ENCODE data around the gene MARF1.
"Not testable (repeated sequence)": the region's sequence is repeated elsewhere in the genome, so short reads cannot be mapped to it uniquely, and the experiment has no call there.

Gene MARF1, protein sequence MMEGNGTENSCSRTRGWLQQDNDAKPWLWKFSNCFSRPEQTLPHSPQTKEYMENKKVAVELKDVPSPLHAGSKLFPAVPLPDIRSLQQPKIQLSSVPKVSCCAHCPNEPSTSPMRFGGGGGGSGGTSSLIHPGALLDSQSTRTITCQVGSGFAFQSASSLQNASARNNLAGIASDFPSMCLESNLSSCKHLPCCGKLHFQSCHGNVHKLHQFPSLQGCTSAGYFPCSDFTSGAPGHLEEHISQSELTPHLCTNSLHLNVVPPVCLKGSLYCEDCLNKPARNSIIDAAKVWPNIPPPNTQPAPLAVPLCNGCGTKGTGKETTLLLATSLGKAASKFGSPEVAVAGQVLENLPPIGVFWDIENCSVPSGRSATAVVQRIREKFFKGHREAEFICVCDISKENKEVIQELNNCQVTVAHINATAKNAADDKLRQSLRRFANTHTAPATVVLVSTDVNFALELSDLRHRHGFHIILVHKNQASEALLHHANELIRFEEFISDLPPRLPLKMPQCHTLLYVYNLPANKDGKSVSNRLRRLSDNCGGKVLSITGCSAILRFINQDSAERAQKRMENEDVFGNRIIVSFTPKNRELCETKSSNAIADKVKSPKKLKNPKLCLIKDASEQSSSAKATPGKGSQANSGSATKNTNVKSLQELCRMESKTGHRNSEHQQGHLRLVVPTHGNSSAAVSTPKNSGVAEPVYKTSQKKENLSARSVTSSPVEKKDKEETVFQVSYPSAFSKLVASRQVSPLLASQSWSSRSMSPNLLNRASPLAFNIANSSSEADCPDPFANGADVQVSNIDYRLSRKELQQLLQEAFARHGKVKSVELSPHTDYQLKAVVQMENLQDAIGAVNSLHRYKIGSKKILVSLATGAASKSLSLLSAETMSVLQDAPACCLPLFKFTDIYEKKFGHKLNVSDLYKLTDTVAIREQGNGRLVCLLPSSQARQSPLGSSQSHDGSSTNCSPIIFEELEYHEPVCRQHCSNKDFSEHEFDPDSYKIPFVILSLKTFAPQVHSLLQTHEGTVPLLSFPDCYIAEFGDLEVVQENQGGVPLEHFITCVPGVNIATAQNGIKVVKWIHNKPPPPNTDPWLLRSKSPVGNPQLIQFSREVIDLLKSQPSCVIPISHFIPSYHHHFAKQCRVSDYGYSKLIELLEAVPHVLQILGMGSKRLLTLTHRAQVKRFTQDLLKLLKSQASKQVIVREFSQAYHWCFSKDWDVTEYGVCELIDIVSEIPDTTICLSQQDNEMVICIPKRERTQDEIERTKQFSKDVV (N-terminal part only)

DNA sequence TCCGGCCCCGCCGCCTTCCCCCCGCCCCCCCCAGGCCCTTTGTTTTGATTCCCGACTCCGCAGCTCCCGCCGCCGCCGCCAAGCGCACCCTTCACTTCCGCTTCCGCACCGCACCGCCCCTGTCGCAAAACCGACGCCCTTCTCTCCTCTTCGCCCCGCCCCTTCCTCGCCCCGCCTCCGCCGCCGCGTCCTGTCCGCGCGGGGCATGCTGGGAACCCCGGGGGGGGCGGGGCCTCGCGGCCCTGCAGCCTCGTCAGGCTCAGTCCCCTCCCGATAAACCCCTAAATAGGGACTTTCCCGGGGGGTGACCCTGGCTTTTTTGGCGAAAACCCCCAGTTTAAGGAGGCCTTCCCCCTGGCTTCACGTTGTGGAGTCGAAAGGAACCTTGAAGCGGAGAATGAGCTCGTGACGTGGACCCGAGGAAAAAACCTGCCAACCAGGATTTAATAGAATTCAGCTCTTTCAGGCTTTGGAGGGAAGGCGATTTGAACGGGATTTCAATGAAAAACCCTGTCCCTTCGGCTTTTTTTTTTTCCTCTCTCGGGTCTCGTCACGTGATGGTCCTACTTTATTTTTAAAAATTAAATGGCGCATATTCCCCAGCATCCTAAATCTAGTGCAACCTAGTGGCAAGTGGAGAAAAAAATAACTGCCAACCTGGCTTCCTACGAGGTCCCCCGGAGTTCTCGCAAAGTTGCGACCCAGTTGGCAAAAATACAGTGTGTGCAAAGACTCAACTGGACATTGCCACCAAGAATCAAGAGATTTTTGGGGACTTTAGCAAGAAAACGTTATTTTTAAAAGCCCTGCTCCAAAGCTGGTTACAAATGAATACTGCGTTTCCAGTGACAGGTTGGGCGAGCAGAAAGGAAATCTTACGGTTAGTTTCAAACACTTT, at the start of gene MARF1:
MARF1 (minus strand) TSS at position 107 of the 898 bp plus-strand sequence. CDS start 3,921 bp downstream, outside the sequence.
- DNase-seq = peak; percentile 63

DNA sequence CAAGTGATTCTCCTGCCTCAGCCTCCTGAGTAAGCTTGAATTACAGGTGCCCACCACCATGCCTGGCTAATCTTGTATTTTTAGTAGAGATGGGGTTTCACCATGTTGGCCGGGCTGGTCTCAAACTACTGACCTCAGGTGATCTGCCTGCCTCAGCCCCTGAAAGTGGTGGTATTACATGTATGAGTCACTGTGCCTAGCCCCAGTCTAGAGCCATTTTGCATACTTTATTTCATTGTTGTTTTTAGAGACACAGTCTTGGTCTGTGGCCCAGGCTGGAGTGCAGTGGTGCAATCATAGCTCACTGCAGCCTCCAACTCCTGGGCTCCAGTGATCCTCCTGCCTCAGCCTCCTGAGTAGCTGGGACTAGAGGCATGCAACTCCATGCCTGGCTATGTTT, 49.6 kb upstream of the MARF1 start:
- DNase-seq = not testable (repeated sequence)

DNA sequence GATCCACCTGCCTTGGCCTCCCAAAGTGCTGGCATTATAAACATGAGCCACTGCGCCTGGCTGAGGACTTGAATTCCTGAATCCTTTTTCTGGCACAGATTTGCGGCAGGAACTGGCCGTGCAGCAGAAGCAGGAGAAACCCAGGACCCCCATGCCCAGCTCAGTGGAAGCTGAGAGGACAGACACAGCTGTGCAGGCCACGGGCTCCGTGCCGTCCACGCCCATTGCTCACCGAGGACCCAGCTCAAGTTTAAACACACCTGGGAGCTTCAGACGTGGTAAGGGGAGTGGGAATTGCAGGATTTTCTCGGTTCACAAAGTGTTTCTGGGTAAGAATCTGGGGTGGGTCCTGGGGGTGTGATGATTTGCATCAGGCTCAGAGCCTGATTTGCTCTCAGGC, 48.1 kb upstream of the MARF1 start:
- no peak for DNase-seq

DNA sequence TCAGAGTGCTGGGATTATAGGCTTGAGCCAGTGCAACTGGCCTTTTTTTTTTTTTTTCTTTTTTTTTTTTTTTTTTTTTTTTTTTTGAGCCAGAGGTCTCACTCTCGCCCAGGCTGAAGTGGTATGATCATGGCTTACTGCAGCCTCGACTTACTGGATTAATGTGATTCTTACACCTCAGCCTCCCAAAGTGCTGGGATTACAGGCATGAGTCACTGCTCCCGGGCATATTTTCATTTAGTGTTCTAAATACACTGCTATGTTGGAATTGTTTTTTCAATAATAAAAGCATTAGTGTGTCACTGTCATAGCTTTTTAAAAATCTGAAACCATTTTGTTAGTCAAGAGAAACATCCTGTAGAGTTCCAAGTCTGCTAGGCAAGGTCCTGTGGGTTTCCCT, 47.3 kb upstream of the MARF1 start:
- no peak for DNase-seq

DNA sequence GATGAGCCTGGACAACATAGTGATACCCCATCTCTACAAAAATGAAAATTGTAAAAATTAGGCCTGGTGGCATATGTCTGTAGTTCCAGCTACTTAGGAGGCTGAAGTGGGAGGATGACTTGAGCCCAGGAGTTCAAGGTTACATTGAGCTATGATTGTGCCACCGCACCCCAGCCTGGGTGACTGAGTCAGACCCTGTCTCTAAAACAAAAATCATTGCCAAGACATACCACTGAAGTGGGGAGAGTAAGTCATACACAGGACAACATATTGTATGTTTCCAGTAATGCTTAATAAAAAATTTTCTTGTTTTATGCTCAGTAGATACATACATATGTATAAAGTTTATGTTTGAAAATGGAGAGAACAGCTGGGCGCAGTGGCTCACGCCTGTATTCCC, 46.3 kb upstream of the MARF1 start:
- DNase-seq = no peak

DNA sequence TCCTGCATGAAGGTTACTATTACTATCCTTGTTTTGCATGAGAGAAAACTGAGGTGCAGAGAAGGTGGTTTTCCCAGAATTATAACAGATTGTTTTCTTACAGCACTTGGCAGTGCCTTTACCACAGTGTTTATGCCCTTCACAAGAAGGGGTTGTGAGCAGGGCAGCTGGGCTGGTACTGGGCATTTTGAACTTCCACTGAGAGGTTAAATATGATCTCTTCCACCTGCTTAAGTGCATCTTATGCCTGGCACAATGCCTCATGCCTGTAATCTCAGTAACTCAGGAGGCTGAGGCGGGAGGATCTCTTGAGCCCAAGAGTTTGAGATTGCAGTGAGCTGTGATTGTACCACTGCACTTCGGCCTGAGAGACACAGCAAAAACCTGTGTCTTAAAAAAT, 43.3 kb upstream of the MARF1 start:
- DNase-seq = no peak

DNA sequence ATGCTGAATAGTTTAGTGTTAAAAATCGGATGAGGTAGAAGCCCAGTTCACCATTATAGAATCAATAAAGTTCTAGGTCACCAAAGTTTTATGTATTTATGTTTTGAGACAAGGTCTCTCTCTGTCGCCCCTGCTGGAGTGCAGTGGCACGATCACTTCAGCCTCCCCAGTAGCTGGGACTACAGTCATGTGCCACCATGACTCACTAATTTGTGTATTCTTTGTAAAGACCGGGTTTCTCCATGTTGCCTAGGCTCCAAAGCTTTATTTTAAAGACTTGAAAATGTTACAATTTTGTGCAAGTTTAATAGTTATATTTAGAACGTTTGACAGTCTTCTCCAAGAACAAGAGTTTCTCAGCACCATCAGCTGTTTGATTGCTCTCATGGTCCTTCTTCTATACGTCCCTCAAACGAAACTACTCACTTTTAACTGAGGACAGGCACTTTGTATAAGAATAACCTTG, 39.2 kb upstream of the MARF1 start:
- no peak for DNase-seq

DNA sequence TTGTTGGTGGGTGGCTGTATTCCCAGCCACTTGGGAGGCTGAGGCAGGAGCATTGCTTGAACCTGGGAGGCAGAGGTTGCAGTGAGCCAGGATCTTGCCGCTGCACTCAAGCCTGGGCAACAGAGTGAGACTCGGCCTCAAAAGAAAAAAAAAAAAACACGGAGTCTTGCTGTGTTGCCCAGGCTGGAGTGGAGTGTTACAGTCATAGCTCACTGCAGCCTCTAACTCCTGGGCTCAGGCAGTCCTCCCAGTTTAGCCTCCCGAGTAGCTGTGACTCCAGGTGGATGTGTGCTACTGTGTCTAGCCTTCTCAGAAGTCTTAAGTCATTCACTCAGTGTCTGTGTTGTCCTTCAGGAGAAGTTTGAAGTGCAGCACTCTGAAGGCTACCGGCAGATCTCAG, 34.5 kb upstream of the MARF1 start:
- no peak for DNase-seq

DNA sequence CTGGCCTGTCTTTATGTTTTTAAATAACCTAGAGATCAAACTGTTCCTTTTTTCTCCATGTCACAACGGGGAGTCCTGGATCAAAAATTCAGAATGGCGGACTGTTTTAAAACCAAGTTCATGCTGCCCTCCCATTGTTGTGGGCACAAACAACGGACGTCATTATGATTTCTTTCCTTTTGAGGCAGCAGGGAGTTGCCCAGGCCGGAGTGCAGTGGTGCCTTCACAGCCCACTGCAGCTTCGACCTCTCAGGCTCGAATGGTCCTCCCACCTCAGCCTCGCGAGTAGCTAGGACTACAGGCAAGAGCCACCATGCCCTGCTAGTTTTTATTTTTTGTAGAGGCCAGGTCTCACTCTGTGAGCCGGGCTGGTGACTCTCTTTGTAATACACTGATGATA, 33.6 kb upstream of the MARF1 start:
- DNase-seq = no peak

DNA sequence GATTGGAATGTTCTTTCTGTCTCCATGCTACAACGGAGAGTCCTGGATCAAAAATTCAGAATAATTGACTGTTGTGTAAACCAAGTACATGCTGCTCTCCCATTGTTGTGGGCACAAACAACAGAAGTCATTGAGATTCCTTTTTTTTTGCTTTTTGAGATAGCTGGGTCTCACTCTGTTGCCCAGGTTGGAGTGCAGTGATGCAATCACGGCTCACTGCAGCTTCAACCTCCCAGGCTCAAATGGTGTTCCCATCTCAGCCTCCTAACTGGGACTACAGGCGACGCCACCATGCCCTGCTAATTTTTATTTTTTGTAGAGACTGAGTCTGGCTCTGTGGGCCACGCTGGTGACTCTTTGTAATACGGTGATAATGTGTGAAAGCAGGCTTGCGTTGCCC, 31.6 kb upstream of the MARF1 start:
- no peak for DNase-seq

DNA sequence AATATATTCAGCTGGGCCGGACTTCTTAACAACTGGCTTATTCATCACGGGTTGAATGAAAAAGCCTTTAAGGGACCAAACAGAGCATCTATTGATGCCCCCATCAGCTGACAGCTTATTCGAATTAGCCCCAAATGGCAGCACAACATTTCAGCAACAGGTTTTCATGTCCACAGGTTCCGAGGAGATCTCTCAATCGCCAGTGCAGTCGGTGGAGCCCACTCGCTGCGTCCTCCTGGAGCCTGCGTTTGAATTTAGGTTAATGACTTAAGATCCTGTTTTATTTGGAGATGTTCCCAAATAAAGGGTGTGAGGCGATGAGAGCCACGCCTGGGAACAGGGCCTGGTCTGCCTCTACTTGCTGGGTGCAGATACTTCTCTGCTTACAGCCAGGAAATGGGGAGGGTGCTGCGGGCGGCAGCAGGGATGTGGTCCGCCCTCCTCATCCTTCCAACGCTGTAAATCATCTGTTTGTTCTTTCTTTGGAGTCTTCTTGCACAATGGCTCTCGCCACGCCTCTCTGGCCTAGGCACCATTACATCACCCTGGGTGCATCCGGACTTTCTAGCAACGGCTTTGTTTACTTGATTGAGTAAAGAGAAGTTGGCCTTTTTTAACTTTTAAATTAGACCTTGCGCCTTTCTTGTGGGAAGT, 29.7 kb upstream of the MARF1 start:
- peak; percentile 85 for DNase-seq

DNA sequence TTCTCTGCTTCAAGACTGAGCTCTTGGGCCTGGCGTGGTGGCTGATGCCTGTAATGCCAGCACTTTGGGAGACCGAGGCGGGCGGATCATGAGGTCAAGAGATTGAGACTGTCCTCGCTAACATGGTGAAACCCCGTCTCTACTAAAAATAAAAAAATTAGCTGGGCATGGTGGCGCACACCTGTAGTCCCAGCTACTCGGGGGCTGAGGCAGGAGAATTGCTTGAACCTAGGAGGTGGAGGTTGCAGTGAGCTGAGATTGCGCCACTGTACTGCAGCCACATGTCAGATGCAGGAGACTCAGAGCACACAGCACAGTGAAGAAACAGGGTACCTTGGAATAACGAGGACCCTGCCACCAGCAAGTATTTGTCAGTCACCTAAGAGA, 29.2 kb upstream of the MARF1 start:
- not testable (repeated sequence) for DNase-seq

DNA sequence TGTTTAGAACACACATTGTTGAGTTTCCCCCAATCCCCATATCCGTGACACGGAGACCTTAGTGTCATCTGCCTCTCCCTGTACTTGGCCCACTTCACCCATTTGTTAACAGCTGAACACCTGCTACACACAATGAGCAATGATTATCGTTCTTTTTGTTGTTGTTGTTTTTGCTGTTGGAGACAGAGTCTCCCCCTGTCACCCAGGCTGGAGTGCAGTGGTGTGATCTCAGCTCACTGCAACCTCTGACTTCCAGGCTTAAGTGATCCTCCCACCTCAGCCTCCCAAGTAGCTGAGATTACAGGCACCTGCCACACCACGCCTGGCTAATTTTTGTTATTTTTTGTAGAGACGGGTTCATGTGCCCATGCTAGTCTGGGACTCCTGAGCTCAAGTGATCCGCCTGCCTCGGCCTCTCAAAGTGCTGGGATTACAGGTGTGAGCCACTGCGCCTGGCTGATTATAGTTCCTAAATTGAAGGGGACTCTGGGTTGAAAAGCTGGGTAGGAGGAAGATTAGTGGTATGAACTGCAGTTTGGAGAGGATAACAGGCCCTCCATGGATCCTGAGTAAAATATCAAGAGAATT, 28.7 kb upstream of the MARF1 start:
- DNase-seq = no peak

DNA sequence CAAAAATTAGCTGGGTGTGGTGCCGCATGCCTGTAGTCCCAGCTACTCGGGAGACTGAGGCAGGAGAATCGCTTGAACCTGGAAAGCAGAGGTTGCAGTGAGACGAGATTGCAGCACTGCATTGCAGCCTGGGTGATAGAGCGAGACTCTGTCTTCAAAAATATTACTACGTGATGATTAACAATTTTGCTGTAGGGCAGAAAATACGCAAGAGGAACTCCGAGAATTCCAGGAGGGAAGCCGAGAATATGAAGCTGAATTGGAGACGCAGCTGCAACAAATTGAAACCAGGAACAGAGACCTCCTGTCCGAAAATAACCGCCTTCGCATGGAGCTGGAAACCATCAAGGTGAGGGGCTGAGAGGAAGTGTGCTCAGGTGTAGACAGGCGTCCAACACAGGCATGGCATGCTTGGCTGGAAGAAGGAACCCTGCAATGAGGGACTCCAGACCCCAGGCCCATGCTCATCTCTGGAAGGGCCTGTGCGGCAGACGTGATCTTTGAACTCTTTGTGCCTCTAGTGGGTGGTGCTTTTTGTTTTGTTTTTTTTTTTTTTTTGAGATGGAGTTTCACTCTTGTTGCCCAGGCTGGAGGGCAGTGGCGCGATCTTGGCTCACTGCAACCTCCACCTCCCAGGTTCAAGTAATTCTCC, 24.3 kb upstream of the MARF1 start:
- DNase-seq = no peak

DNA sequence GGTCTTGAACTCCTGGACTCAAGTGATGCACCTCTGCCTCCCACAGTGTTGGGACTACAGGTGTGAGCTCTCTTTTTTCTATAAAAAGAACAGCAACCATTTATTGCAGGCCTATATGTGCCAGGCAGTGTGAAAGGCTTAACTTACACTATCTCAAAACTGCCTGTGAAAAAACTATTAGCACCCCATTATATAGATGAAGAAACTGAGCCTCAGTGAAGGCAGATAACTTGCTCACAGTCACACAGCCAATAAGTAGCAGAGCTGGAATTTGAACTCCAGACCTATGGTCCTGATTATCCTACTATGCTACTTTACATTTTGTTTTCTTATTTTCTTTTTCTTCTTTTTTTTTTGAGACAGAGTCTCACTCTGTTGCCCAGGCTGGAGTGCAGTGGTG, 22.2 kb upstream of the MARF1 start:
- DNase-seq = no peak

DNA sequence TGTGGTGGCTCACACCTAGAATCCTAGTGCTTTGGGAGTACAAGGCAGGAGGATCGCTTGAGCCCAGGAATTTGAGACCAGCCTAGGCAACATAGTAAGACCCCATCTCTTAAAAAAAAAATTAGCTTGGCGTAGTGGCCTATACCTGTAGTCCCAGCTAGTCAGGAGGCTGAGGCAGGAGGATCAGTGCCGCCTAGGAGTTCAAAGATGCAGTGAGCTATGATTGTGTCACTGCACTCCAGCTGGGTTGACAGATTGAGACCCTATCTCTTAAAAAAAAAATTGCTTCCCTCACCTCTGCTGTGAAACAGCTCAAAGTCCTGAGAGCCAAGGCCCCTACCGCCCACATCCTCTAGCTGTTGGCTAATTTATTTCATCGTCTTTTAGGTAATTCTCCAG, 17.2 kb upstream of the MARF1 start:
- no peak for DNase-seq

DNA sequence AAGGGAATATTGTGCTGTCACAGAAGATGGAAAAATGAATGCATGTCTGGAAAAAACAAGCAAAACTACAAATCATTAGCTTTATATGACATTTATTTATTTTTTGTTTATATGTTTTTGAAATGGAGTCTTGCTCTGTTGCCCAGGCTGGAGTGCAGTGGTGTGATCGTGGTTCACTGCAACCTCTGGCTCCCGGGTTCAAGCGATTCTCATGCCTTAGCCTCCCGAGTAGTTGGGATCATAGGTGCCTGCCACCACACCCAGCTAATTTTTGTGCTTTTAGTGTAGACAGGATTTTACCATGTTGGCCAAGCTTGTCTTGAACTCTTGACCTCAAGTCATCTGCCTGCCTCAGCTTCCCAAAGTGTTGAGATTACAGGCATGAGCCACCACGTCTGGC, 15.6 kb upstream of the MARF1 start:
- no peak for DNase-seq

DNA sequence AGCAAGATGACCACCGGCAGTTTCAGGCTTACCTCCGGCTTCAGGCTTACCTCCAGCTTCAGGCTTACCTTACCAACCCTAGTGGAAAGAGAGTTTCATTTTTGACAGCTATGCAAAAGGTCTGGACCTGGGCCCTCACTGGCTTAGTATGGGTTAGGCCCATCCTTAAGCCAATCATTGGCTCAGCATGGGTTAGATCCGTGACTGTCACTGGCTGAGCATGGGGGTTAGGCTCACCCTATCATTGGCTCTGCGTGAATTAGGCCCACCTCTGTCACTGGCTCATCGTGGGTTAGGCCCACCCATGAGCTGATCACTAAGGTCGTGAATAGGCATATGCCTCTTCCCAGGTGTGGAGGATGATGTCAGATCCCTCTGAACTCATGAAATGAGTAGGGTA, 15.2 kb upstream of the MARF1 start:
- DNase-seq = no peak

DNA sequence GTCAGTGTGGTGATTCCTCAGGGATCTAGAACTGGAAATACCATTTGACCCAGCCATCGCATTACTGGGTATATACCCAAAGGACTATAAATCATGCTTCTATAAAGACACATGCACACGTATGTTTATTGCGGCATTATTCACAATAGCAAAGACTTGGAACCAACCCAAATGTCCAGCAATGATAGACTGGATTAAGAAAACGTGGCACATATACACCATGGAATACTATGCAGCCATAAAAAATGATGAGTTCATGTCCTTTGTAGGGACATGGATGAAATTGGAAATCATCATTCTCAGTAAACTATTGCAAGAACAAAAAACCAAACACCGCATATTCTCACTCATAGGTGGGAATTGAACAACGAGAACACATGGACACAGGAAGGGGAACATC, 12.6 kb upstream of the MARF1 start:
- DNase-seq = not testable (repeated sequence)

DNA sequence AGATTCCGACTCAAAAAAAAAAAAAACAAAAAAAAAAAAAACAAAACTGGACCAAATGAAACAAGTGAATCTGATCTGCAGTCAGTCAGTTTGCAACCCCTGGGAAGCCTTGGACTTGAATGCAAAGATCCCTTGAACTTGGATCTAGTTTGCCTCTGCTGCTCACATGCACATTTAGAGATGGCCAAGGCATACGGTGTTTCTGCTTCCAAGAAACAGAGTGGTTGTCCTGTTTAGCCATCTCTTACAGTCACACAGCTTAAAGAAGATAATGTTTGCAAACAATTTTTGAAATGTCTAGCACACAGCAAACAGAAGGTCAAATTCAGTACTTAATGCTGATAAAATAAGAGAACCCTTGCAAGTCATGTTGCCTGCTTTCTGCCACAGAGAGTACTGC, 11.6 kb upstream of the MARF1 start:
- DNase-seq = no peak

DNA sequence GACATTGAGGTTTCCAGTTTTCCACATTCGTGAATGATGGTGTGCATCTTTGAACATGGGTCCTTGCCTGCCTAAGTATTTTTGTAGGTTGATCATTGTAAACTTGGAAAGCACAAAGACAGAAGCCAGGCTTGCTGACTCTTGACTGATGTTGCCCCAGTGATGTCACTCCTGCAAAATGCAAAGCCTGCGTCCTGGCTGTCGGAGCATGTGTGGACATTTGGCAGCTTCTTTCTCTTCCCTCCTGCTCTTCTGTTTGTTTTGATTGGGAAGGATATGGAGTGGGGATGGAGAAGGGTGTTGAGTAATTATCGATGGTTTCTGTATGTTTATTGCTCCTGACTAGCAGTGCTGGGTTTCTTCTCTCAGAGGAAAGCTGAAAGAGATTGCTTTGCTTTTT, 10.3 kb upstream of the MARF1 start:
- no peak for DNase-seq

All from SIG-M5 (cell line).